Sigmoid colon (tissue), 4 donors: ENCODE results near the gene ALOX5.

ENCODE experiments used
- CTCF ChIP-seq, 4 experiments: fragments of 450-650 bp in 3 of 4; fragments of 200-600 bp in 1 of 4; IDR thresholded peaks; one replicate each; pipeline ENCODE4 v1.5.1; 2016 to 2019; ENCODE audit warnings: antibody characterized with exemption in 4 of 4, mild to moderate bottlenecking in 3 of 4, moderate library complexity in 2 of 4
- EP300 ChIP-seq, 4 donors: sonication (generic); formaldehyde crosslinking; IDR thresholded peaks; one replicate each; pipeline ENCODE4 v1.6.1; 2017; ENCODE audit warnings: antibody characterized with exemption in 4 of 4
- POLR2A ChIP-seq, 2 donors: fragments of 450-650 bp; IDR thresholded peaks; one replicate each; pipeline ENCODE4 v1.6.1; 2016; ENCODE audit warnings: antibody characterized with exemption in 2 of 2, mild to moderate bottlenecking in 2 of 2, moderate library complexity in 2 of 2
- POLR2AphosphoS5 ChIP-seq, 4 donors: sonication (generic); formaldehyde crosslinking; IDR thresholded peaks; one replicate each; pipeline ENCODE4 v1.6.1; 2017; ENCODE audit warnings: antibody characterized with exemption in 4 of 4

- no peak for TF ChIP-seq CTCF (IDR thresholded peaks at IDR 0.05)
- no peak for TF ChIP-seq POLR2A (IDR thresholded peaks at IDR 0.05)
- no peak for TF ChIP-seq EP300 (IDR thresholded peaks at IDR 0.05)
- TF ChIP-seq POLR2AphosphoS5 (IDR thresholded peaks at IDR 0.05), result no peak
Measured at GRCh38 chr10:45490277-45490676, 116.3 kb downstream of the ALOX5 start.
